ENCODE measurements around the gene ASCC3. TPM values are rescaled to one million over a fixed set of nuclear protein-coding genes. Genes with fewer than 3 reads are reported as not detected.

The ASCC3 gene
- polyA plus RNA-seq, 2 of the 4 experiments (the other 2 are of a cell fraction) = 17.4 to 35.3 TPM

- TF ChIP-seq PHF8 (IDR thresholded peaks at IDR 0.05; ENCODE audit: borderline replicate concordance, low read depth) (no peak), SREBF2 (IDR thresholded peaks at IDR 0.05) (no peak), JUN (IDR thresholded peaks at IDR 0.05) (no peak), TFCP2L1 (CRISPR knock-in tag; IDR thresholded peaks at IDR 0.05) (no peak)
These were observed 58.1 kb downstream of the ASCC3 start (continued) for GRCh38 chr6:100823041-100823440.

DNA sequence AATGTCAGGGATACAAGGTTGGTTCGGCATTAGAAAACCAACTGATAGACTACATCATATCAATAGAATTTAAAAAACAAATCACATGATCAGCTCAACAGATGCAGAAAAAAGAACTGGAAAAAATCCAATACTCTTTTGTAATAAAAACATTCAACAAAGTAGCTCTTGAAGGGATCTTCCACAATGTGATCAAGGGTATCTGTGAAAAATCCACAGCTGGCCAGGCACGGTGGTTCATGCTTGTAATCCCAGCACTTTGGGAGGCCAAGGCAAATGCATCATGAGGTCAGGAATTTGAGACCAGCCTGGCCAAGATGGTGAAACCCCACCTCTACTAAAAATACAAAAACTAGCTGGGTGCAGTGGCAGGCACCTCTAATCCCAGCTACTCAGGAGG, 63.1 kb downstream of the ASCC3 start:
- no peak for FAIRE-seq

GRCh38 chr6:100810015-100810414, 71.1 kb downstream of the ASCC3 start:
- no peak for TF ChIP-seq MYC (IDR thresholded peaks at IDR 0.05; ENCODE audit: borderline replicate concordance, low read length)
- TF ChIP-seq FOXS1 (CRISPR knock-in tag; IDR thresholded peaks at IDR 0.05) = no peak
- no peak for TF ChIP-seq RAD21 (conservative IDR thresholded peaks at IDR 0.05 in 1 of 2, IDR thresholded peaks at IDR 0.05 in 1 of 2)
- TF ChIP-seq EP300 (IDR thresholded peaks at IDR 0.05) = no peak
- TF ChIP-seq POLR2AphosphoS2 (conservative IDR thresholded peaks at IDR 0.05; ENCODE audit: low read length) = no peak
- no peak for TF ChIP-seq HOXB13 (CRISPR knock-in tag; IDR thresholded peaks at IDR 0.05; ENCODE audit: low read depth)
- ATAC-seq = no peak
- no peak for DNase-seq (ENCODE audit: low read depth in 1 of 2, low spot score in 1 of 2)
- POLR2A ChIA-PET = no interaction called here
- WGBS (ENCODE audit: missing lambda C conversion rate) = 87% methylated on average over 2 of the region's 2 CpGs
- Histone ChIP-seq H3K9me3 (no peaks in the 10 kb centered on the region), H3K4me3 (no peak overlapping the region), H3K4me1 (no peaks in the 10 kb centered on the region), H3K27ac (no peak overlapping the region), H3K4me2 (no peak overlapping the region)
- CTCF ChIA-PET = no interaction called here
- FAIRE-seq = no peak

More for the DNA sequence above, 63.1 kb downstream of the ASCC3 start:
- ATAC-seq (no peak), DNase-seq (ENCODE audit: low read depth in 1 of 2, low spot score in 1 of 2) (no peak)
- Histone ChIP-seq H3K27ac (no peak overlapping the region), H3K4me3 (no peak overlapping the region), H3K4me1 (no peaks in the 10 kb centered on the region), H3K4me2 (no peak overlapping the region), H3K9me3 (no peaks in the 10 kb centered on the region)
- WGBS (ENCODE audit: missing lambda C conversion rate) = 96% methylated on average over 2 of the region's 2 CpGs
- TF ChIP-seq EHF (CRISPR knock-in tag; IDR thresholded peaks at IDR 0.05) (no peak), HES2 (IDR thresholded peaks at IDR 0.05) (no peak), CHD2 (IDR thresholded peaks at IDR 0.05; ENCODE audit: low read length, partially characterized antibody) (no peak), REST (IDR thresholded peaks at IDR 0.05) (no peak)
- TF ChIP-seq, protein P1, sequence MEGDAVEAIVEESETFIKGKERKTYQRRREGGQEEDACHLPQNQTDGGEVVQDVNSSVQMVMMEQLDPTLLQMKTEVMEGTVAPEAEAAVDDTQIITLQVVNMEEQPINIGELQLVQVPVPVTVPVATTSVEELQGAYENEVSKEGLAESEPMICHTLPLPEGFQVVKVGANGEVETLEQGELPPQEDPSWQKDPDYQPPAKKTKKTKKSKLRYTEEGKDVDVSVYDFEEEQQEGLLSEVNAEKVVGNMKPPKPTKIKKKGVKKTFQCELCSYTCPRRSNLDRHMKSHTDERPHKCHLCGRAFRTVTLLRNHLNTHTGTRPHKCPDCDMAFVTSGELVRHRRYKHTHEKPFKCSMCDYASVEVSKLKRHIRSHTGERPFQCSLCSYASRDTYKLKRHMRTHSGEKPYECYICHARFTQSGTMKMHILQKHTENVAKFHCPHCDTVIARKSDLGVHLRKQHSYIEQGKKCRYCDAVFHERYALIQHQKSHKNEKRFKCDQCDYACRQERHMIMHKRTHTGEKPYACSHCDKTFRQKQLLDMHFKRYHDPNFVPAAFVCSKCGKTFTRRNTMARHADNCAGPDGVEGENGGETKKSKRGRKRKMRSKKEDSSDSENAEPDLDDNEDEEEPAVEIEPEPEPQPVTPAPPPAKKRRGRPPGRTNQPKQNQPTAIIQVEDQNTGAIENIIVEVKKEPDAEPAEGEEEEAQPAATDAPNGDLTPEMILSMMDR (IDR thresholded peaks at IDR 0.05) = no peak
- POLR2A ChIA-PET = no interaction called here
- CTCF ChIA-PET = no interaction called here

GRCh38 chr6:100809346-100809745, 71.8 kb downstream of the ASCC3 start:
- H3K27ac ChIP-seq = no peak overlapping the region
- no peaks in the 10 kb centered on the region for H3K4me1 ChIP-seq
- H3K4me2 ChIP-seq = no peak overlapping the region
- DNase-seq (ENCODE audit: low read depth in 1 of 2, low spot score in 1 of 2) = no peak
- no peak for FAIRE-seq
- no peak overlapping the region for H3K4me3 ChIP-seq
- ChIA-PET POLR2A (no interaction called here), CTCF (no interaction called here)
- 96% methylated on average over 1 of the region's 1 CpG for WGBS (ENCODE audit: missing lambda C conversion rate)
- no peak for ATAC-seq
- H3K9me3 ChIP-seq = no peaks in the 10 kb centered on the region
- TF ChIP-seq ZNF302 (CRISPR knock-in tag; IDR thresholded peaks at IDR 0.05) (no peak), BHLHE40 (IDR thresholded peaks at IDR 0.05; ENCODE audit: low read depth, low read length) (no peak), RFX5 (IDR thresholded peaks at IDR 0.05) (no peak), SREBF2 (IDR thresholded peaks at IDR 0.05) (no peak), FOXS1 (CRISPR knock-in tag; IDR thresholded peaks at IDR 0.05) (no peak), RCOR1 (IDR thresholded peaks at IDR 0.05; ENCODE audit: low read depth, low read length) (no peak), MAFK (IDR thresholded peaks at IDR 0.05; ENCODE audit: partially characterized antibody) (no peak), TFCP2L1 (CRISPR knock-in tag; IDR thresholded peaks at IDR 0.05) (no peak), HDAC2 (IDR thresholded peaks at IDR 0.05) (no peak), NPAS2 (CRISPR knock-in tag; IDR thresholded peaks at IDR 0.05; ENCODE audit: borderline replicate concordance) (no peak), ZSCAN20 (CRISPR knock-in tag; IDR thresholded peaks at IDR 0.05) (no peak), HOXB13 (CRISPR knock-in tag; IDR thresholded peaks at IDR 0.05; ENCODE audit: low read depth) (no peak), KDM5A (IDR thresholded peaks at IDR 0.05) (no peak), RARB (CRISPR knock-in tag; IDR thresholded peaks at IDR 0.05) (no peak)
- TF ChIP-seq, protein P2, sequence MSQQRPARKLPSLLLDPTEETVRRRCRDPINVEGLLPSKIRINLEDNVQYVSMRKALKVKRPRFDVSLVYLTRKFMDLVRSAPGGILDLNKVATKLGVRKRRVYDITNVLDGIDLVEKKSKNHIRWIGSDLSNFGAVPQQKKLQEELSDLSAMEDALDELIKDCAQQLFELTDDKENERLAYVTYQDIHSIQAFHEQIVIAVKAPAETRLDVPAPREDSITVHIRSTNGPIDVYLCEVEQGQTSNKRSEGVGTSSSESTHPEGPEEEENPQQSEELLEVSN (IDR thresholded peaks at IDR 0.05; ENCODE audit: borderline replicate concordance, low read depth) = no peak
- TF ChIP-seq, protein P3, sequence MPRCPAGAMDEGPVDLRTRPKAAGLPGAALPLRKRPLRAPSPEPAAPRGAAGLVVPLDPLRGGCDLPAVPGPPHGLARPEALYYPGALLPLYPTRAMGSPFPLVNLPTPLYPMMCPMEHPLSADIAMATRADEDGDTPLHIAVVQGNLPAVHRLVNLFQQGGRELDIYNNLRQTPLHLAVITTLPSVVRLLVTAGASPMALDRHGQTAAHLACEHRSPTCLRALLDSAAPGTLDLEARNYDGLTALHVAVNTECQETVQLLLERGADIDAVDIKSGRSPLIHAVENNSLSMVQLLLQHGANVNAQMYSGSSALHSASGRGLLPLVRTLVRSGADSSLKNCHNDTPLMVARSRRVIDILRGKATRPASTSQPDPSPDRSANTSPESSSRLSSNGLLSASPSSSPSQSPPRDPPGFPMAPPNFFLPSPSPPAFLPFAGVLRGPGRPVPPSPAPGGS (IDR thresholded peaks at IDR 0.05) = no peak
